ENCODE data around the gene GRIN1. TPM values are rescaled to one million over a fixed set of nuclear protein-coding genes. Genes with fewer than 3 reads are reported as not detected.

GRIN1 gene
- total and polyA plus RNA-seq, 2 of the 13 experiments (the other 11 are each of a cell fraction or from before 2014, with no cell fraction given), result 0.13 TPM; not detected in 1

DNA sequence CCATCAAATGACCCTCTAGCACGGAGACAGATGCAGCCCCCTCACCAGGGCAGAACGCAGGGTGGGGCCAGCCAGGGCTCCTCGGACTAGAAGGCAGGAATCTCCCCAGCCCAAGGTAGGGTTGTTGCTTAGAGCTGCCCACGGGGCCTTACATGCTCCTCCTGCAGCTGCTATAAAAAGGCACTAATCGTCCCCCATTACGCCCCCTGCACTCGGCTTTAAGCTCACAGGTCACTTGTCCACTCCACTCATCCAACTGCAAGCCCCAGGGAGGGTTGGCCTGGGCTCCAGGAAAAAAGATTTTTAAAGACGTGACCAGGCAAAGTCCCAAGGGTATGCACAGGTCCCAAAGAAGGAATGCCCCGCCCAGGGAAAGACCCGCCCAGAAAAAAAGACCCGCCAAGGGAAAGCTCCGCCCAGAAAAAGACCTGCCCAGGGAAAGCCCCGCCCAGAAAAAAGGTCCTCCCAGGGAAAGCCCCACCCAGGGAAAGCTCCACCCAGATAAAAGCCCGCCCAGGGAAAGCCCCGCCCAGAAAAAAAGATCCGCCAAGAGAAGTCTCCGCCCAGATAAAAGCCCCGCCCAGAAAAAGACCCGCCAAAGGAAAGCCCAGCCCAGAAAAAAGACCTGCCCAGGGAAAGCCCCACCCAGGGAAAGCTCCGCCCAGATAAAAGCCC lies 11.1 kb downstream of the GRIN1 start:
- 4% methylated on average over 12 of the region's 20 CpGs for WGBS (ENCODE audit: low lambda C conversion rate)
- TF ChIP-seq SAP130 (CRISPR knock-in tag; IDR thresholded peaks at IDR 0.05; ENCODE audit: low read depth) (0 out of 2 replicates have a peak, but pooled peaks have one; percentile 11), FIP1L1 (IDR thresholded peaks at IDR 0.05; ENCODE audit: borderline replicate concordance, insufficient read depth, low read depth, low read length) (no peak), SP1 (IDR thresholded peaks at IDR 0.05) (peak; percentile 53; the same call in 1 of the 2 replicates), SP1 (CRISPR knock-in tag; IDR thresholded peaks at IDR 0.05) (no peak)
- TF ChIP-seq, protein P1, sequence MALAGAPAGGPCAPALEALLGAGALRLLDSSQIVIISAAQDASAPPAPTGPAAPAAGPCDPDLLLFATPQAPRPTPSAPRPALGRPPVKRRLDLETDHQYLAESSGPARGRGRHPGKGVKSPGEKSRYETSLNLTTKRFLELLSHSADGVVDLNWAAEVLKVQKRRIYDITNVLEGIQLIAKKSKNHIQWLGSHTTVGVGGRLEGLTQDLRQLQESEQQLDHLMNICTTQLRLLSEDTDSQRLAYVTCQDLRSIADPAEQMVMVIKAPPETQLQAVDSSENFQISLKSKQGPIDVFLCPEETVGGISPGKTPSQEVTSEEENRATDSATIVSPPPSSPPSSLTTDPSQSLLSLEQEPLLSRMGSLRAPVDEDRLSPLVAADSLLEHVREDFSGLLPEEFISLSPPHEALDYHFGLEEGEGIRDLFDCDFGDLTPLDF (CRISPR knock-in tag; IDR thresholded peaks at IDR 0.05), result 0 out of 2 replicates have a peak, but pooled peaks have one; percentile 50
- POLR2A ChIA-PET, result interaction anchor here (0.7 to 3.0 kb wide), 22 partner anchors 13 to 309 kb away, joined by 3 to 34 read pairs (median 8); partner anchors contain the start of genes ANAPC2, LRRC26, MAN1B1 and NSMF
- no peaks in the 10 kb centered on the region for H4K20me1 ChIP-seq (ENCODE audit: insufficient read depth, low read length)
- H3K4me2 ChIP-seq (ENCODE audit: low read depth, low read length), result peak overlapping the region; percentile 61
- no peaks in the 10 kb centered on the region for H3K36me3 ChIP-seq (replicated peaks in 1 of 2; ENCODE audit: control insufficient read depth in 1 of 2, insufficient read depth in 2 of 2, low read length in 2 of 2)
- peak overlapping the region in 2 of 3 experiments; percentile 4 to 56; a peak in 3 of 6 replicates for H3K4me3 ChIP-seq (replicated peaks in 1 of 3; ENCODE audit: insufficient read depth in 1 of 3, low read depth in 2 of 3, low read length in 3 of 3)
- peaks cover 8 to 38% of the 10 kb centered on the region in 2 experiments; a peak in 4 of 5 replicates for H3K27me3 ChIP-seq (ENCODE audit: control insufficient read depth in 1 of 2, insufficient read depth in 2 of 2, low read length in 2 of 2)
- FAIRE-seq (no peak), ATAC-seq (no peak), DNase-seq (ENCODE audit: low spot score) (no peak)
- H3K4me1 ChIP-seq (ENCODE audit: insufficient read depth, low read length), result peaks cover 30% of the 10 kb centered on the region
- BruUV-seq (replicated peaks), result no TSS peak
- no peaks in the 10 kb centered on the region for H3K9me3 ChIP-seq (ENCODE audit: low read length)
- intact Hi-C loops (cut with micrococcal nuclease; ENCODE audit: unreplicated experiment) (no loop called here), in situ Hi-C loops (cut with HindIII; ENCODE audit: extremely low pct_ligation_motif_present, low pct_unique_long_range_greater_than_20kb) (no loop called here)
- no peak overlapping the region for H3K9ac ChIP-seq (ENCODE audit: insufficient read depth, low read depth, low read length)
- no peak overlapping the region for H3K27ac ChIP-seq (ENCODE audit: extremely low read length, insufficient read depth, low read length)
- CTCF ChIA-PET (ENCODE audit: low intra/inter-chr PET ratio, low total read pairs), result no interaction called here
- no peak overlapping the region for H2AFZ ChIP-seq (ENCODE audit: low read length)
- H3K79me2 ChIP-seq (ENCODE audit: insufficient read depth, low read length), result no peaks in the 10 kb centered on the region

Data from HepG2 (cell line).